HG03342 (cell line): ENCODE measurements around the gene ZNF619.

Experiments
- ATAC-seq: cut with Tn5 transposase; IDR thresholded peaks from one replicate; pipeline ENCODE4 v1.9.1; 2021; ENCODE audit warnings: mild to moderate bottlenecking, moderate library complexity; ENCODE audit not compliant: unreplicated experiment

ZNF619 gene

GRCh38 chr3:40524568-40525285, 47.8 kb downstream of the ZNF619 start, which contains the start of gene ZNF621:
Gene ZNF621 (plus strand): TSS chr3:40524960. CDS start chr3:40525841, 881 bp downstream.
- peak; percentile 97 for ATAC-seq

DNA sequence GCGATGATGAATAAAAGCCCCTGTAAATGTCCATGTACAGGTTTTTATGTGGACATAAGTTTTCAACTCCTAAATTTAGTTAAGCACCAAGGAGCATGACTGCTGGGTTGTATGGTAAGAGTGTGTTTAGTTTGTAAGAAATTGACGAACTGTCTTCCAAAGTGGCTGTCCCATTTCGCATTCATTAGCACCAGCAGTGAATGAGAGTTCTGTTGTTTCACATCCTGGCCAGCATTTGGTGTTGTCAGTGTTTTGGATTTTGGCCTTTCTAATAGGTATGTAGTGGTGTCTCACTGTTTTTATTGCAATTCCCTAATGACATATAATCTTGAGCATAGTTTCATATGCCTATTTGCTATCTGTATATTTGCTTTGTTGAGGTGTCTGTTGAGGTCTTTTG, 51.5 kb downstream of the ZNF619 start:
- ATAC-seq, result no peak

GRCh38 chr3:40532252-40532651, 55.3 kb downstream of the ZNF619 start:
- ATAC-seq, result no peak

DNA sequence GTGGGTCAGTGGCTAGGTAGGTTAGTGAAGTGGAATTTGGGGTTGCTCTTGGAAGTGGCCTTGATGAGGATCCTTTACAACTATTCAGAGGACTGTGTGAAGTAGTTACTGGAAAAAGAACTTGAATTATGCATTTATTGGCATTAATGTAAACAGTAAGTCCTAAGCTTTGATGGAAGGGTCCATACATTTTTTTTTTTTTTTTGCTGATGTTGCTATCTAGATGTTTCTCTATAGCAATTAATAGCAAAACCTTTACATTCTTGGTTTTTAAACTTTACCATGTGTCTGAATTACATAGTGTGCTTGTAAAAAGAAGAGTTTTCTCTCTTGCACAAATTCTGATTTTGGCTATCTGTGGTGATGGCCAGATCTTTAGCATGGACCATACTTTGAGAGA, 57.4 kb downstream of the ZNF619 start:
- no peak for ATAC-seq
